CD4-positive, CD25-positive, alpha-beta regulatory T cell (primary cell): Measurements from ENCODE around the gene IL18BP. TPM values are rescaled to one million over a fixed set of nuclear protein-coding genes. Genes with fewer than 3 reads are reported as not detected.

Experiments used
- ATAC-seq, 2 donors: fragments of 150-1000 bp; cut with Tn5 transposase; one replicate each; pipeline ENCODE4 v1.10.0; 2021; ENCODE audit warnings: low read depth in 2 of 2, moderate number of reproducible peaks in 2 of 2, moderate library complexity in 1 of 2
- DNase-seq, 3 donors: peaks; one replicate each; pipeline versions ENCODE4 v3.0.0 to v3.0.0-alpha.2; 2012 to 2022; ENCODE audit warnings: mixed read lengths in 1 of 3
- H3K27ac ChIP-seq: one replicate; pipeline ENCODE4 v1.7.0; 2013; ENCODE audit warnings: mild to moderate bottlenecking, low read length; ENCODE audit not compliant: insufficient read depth, poor library complexity, severe bottlenecking
- H3K27me3 ChIP-seq: one replicate; pipeline ENCODE4 v1.7.0; 2013; ENCODE audit warnings: low read length; ENCODE audit not compliant: control insufficient read depth, insufficient read depth
- H3K36me3 ChIP-seq: one replicate; pipeline ENCODE4 v1.7.0; 2013; ENCODE audit warnings: mild to moderate bottlenecking, low read length, moderate library complexity; ENCODE audit not compliant: control insufficient read depth, insufficient read depth
- H3K4me1 ChIP-seq: 2 replicates; pipeline ENCODE4 v1.7.0; 2013; ENCODE audit warnings: mild to moderate bottlenecking, low read length; ENCODE audit not compliant: insufficient read depth, control insufficient read depth, poor library complexity, severe bottlenecking
- H3K4me3 ChIP-seq: one replicate; pipeline ENCODE4 v1.7.0; 2013; ENCODE audit warnings: low read depth, mild to moderate bottlenecking, low read length, moderate library complexity
- H3K9me3 ChIP-seq, 2 experiments: 1 replicate in 1 of 2; 2 replicates in 1 of 2; pipeline ENCODE4 v1.7.0; 2013; ENCODE audit warnings: low read length in 2 of 2, mild to moderate bottlenecking in 1 of 2, moderate library complexity in 1 of 2; ENCODE audit not compliant: control insufficient read depth in 2 of 2
- H3K27ac Mint-ChIP-seq, 3 donors: one replicate each; pipeline ENCODE4 v1.8.0; 2020 to 2022; ENCODE audit warnings: mild to moderate bottlenecking in 3 of 3, mixed read lengths in 3 of 3, moderate library complexity in 2 of 3
- H3K27me3 Mint-ChIP-seq: one replicate; pipeline ENCODE4 v1.8.0; 2022; ENCODE audit warnings: mild to moderate bottlenecking, mixed read lengths
- H3K36me3 Mint-ChIP-seq: one replicate; pipeline ENCODE4 v1.8.0; 2020; ENCODE audit warnings: mixed read lengths
- H3K4me1 Mint-ChIP-seq, 4 donors: one replicate each; pipeline ENCODE4 v1.8.0; 2020 to 2022; ENCODE audit warnings: mixed read lengths in 4 of 4, mild to moderate bottlenecking in 1 of 4
- H3K4me3 Mint-ChIP-seq, 4 donors: one replicate each; pipeline ENCODE4 v1.8.0; 2020 to 2022; ENCODE audit warnings: mild to moderate bottlenecking in 4 of 4, mixed read lengths in 4 of 4, moderate library complexity in 3 of 4
- H3K9me3 Mint-ChIP-seq, 7 donors: one replicate each; pipeline ENCODE4 v1.8.0; 2020 to 2022; ENCODE audit warnings: mixed read lengths in 7 of 7, mild to moderate bottlenecking in 3 of 7, moderate library complexity in 2 of 7
- polyA plus RNA-seq, 4 donors: library from polyadenylated mRNA; unstranded; fragments of 300-500 nt; fragmentation: Illumina TruSeq; gene quantifications; one replicate each; pipeline ENCODE4 v1.2.3, GENCODE V29; 2021
- total RNA-seq: library from RNA; stranded (reverse); gene quantifications from one replicate; pipeline ENCODE4 v1.2.3, GENCODE V29; 2022

Gene IL18BP
- total RNA-seq (22.8 TPM), polyA plus RNA-seq (10 to 100 TPM; 10.4 to 19.1 (median 12.5) TPM)

- H3K27me3 Mint-ChIP-seq, result no peaks in the 10 kb centered on the region
Measured at GRCh38 chr11:71998649-71999310, at the start of gene IL18BP. TSS of gene IL18BP (plus strand) at chr11:71998909. CDS start at chr11:71999985, 1,076 bp downstream.

GRCh38 chr11:71949034-71949433 lies 49.7 kb upstream of the IL18BP start:
- Histone ChIP-seq H3K4me3 (no peak overlapping the region), H3K27ac (no peak overlapping the region), H3K36me3 (peaks cover 5% of the 10 kb centered on the region), H3K27me3 (no peaks in the 10 kb centered on the region), H3K9me3 (no peaks in the 10 kb centered on the region), H3K4me1 (no peaks in the 10 kb centered on the region)
- H3K4me3 Mint-ChIP-seq, result no peak overlapping the region
- peaks cover 0 to 21% (median 20%) of the 10 kb centered on the region in 4 donors for H3K4me1 Mint-ChIP-seq
- no peaks in the 10 kb centered on the region for H3K9me3 Mint-ChIP-seq
- no peaks in the 10 kb centered on the region for H3K27me3 Mint-ChIP-seq
- no peak for DNase-seq
- peaks cover 4% of the 10 kb centered on the region for H3K36me3 Mint-ChIP-seq
- ATAC-seq, result no peak
- H3K27ac Mint-ChIP-seq, result no peak overlapping the region

More at GRCh38 chr11:71998649-71999310, at the start of gene IL18BP:
- no peaks in the 10 kb centered on the region for H3K27me3 ChIP-seq
- peak within 1 kb of the TSS; percentile 84 for H3K4me3 ChIP-seq
- peaks cover 24% of the 10 kb centered on the region for H3K36me3 ChIP-seq
- Mint-ChIP-seq H3K4me1 (peaks cover 10 to 39% (median 22%) of the 10 kb centered on the region in 4 donors), H3K9me3 (no peaks in the 10 kb centered on the region), H3K36me3 (peaks cover 19% of the 10 kb centered on the region), H3K27ac (peak within 1 kb of the TSS; percentile 96 to 98 (median 98)), H3K4me3 (peak within 1 kb of the TSS; percentile 82 to 92 (median 86))
- peak within 1 kb of the TSS; percentile 55 for H3K27ac ChIP-seq
- H3K9me3 ChIP-seq, result no peaks in the 10 kb centered on the region
- DNase-seq (peak in 2 of 3 donors; percentile 42 to 81), ATAC-seq (peak; percentile 72 to 75)
- H3K4me1 ChIP-seq, result peaks cover 24% of the 10 kb centered on the region

GRCh38 chr11:71951741-71952310 lies 46.9 kb upstream of the IL18BP start:
- no peaks in the 10 kb centered on the region for H3K9me3 ChIP-seq
- H3K27me3 ChIP-seq, result no peaks in the 10 kb centered on the region
- Mint-ChIP-seq H3K4me1 (peaks cover 7 to 30% (median 24%) of the 10 kb centered on the region in 4 donors), H3K9me3 (no peaks in the 10 kb centered on the region), H3K36me3 (peaks cover 4% of the 10 kb centered on the region), H3K27ac (no peak overlapping the region), H3K27me3 (no peaks in the 10 kb centered on the region), H3K4me3 (no peak overlapping the region)
- no peak overlapping the region for H3K27ac ChIP-seq
- H3K4me3 ChIP-seq, result no peak overlapping the region
- H3K4me1 ChIP-seq, result no peaks in the 10 kb centered on the region
- DNase-seq, result no peak
- H3K36me3 ChIP-seq, result no peaks in the 10 kb centered on the region
- ATAC-seq, result no peak

GRCh38 chr11:71955898-71956456 lies 42.7 kb upstream of the IL18BP start:
- peaks cover 0 to 3% (median 0%) of the 10 kb centered on the region in 7 donors for H3K9me3 Mint-ChIP-seq
- peaks cover 12% of the 10 kb centered on the region for H3K36me3 Mint-ChIP-seq
- H3K27me3 ChIP-seq, result no peaks in the 10 kb centered on the region
- H3K4me3 ChIP-seq, result no peak overlapping the region
- H3K4me3 Mint-ChIP-seq, result no peak overlapping the region
- H3K27me3 Mint-ChIP-seq, result no peaks in the 10 kb centered on the region
- DNase-seq (no peak), ATAC-seq (no peak)
- H3K36me3 ChIP-seq, result peaks cover 9% of the 10 kb centered on the region
- H3K27ac Mint-ChIP-seq, result peak overlapping the region in 2 of 3 donors; percentile 17 to 56
- peaks cover 10 to 33% (median 22%) of the 10 kb centered on the region in 4 donors for H3K4me1 Mint-ChIP-seq
- no peaks in the 10 kb centered on the region for H3K4me1 ChIP-seq
- no peak overlapping the region for H3K27ac ChIP-seq
- H3K9me3 ChIP-seq, result no peaks in the 10 kb centered on the region

GRCh38 chr11:71962428-71963038 lies 36.2 kb upstream of the IL18BP start:
- no peak overlapping the region for H3K27ac ChIP-seq
- no peak overlapping the region for H3K4me3 Mint-ChIP-seq
- peaks cover 23% of the 10 kb centered on the region for H3K36me3 Mint-ChIP-seq
- H3K9me3 ChIP-seq, result no peaks in the 10 kb centered on the region
- H3K27me3 ChIP-seq, result no peaks in the 10 kb centered on the region
- no peaks in the 10 kb centered on the region for H3K4me1 ChIP-seq
- no peaks in the 10 kb centered on the region for H3K27me3 Mint-ChIP-seq
- ATAC-seq, result no peak
- peaks cover 30% of the 10 kb centered on the region for H3K36me3 ChIP-seq
- H3K9me3 Mint-ChIP-seq, result peaks cover 0 to 4% (median 0%) of the 10 kb centered on the region in 7 donors
- DNase-seq, result peak in 1 of 3 donors; percentile 30
- no peak overlapping the region for H3K27ac Mint-ChIP-seq
- H3K4me3 ChIP-seq, result no peak overlapping the region
- H3K4me1 Mint-ChIP-seq, result peaks cover under 1 to 5% (median 5%) of the 10 kb centered on the region in 4 donors

GRCh38 chr11:71963468-71963867 lies 35.2 kb upstream of the IL18BP start:
- H3K27ac Mint-ChIP-seq, result no peak overlapping the region
- peaks cover 0 to 5% (median 3%) of the 10 kb centered on the region in 4 donors for H3K4me1 Mint-ChIP-seq
- no peak for DNase-seq
- H3K4me3 Mint-ChIP-seq, result no peak overlapping the region
- no peaks in the 10 kb centered on the region for H3K27me3 ChIP-seq
- H3K27me3 Mint-ChIP-seq, result no peaks in the 10 kb centered on the region
- H3K36me3 Mint-ChIP-seq, result peaks cover 27% of the 10 kb centered on the region
- H3K9me3 ChIP-seq, result no peaks in the 10 kb centered on the region
- ATAC-seq, result no peak
- H3K4me1 ChIP-seq, result no peaks in the 10 kb centered on the region
- no peak overlapping the region for H3K4me3 ChIP-seq
- no peak overlapping the region for H3K27ac ChIP-seq
- H3K36me3 ChIP-seq, result peaks cover 34% of the 10 kb centered on the region
- H3K9me3 Mint-ChIP-seq, result peaks cover 0 to 4% (median 0%) of the 10 kb centered on the region in 7 donors

GRCh38 chr11:71964641-71965040 lies 34.1 kb upstream of the IL18BP start:
- ATAC-seq, result no peak
- Histone ChIP-seq H3K27me3 (no peaks in the 10 kb centered on the region), H3K4me1 (no peaks in the 10 kb centered on the region), H3K9me3 (no peaks in the 10 kb centered on the region), H3K27ac (no peak overlapping the region), H3K36me3 (peaks cover 39% of the 10 kb centered on the region), H3K4me3 (no peak overlapping the region)
- Mint-ChIP-seq H3K27ac (no peak overlapping the region), H3K27me3 (no peaks in the 10 kb centered on the region), H3K9me3 (peaks cover 0 to 4% (median 0%) of the 10 kb centered on the region in 7 donors), H3K4me1 (peaks cover 0 to 5% (median 3%) of the 10 kb centered on the region in 4 donors), H3K36me3 (peaks cover 22% of the 10 kb centered on the region), H3K4me3 (peak overlapping the region in 1 of 4 donors; percentile 10)
- DNase-seq, result no peak
